ENCODE data around the gene KCNK17. TPM values are rescaled to one million over a fixed set of nuclear protein-coding genes. Genes with fewer than 3 reads are reported as not detected.

KCNK17 gene
- total and polyA plus RNA-seq, 2 of the 8 experiments (the other 6 are each of a cell fraction or from before 2014, with no cell fraction given), result 2.9 to 3.4 TPM

- TF ChIP-seq FOSL1 (IDR thresholded peaks at IDR 0.05; ENCODE audit: insufficient read depth, low read depth, low read length), result no peak
Measured at GRCh38 chr6:39322306-39322850, 8.2 kb upstream of the KCNK17 start, which contains the start of gene KCNK16 (continued).

Measured in H1 (cell line).